HepG2 (cell line): ENCODE data around the gene BLVRB. TPM values are rescaled to one million over a fixed set of nuclear protein-coding genes. Genes with fewer than 3 reads are reported as not detected.
A peak's percentile ranks its signal among the peaks of the same experiment; 100 is the strongest.

ENCODE experiments used
- ARID3A ChIP-seq: IDR thresholded peaks from 2 replicates; pipeline ENCODE4 v1.6.1; 2012; ENCODE audit warnings: low read depth, low read length, improper control_type of control experiment
- CREM ChIP-seq, 2 experiments: sonication (generic) in 1 of 2; formaldehyde crosslinking in 1 of 2; IDR thresholded peaks; 2 replicates each; pipeline versions ENCODE4 v1.4.0 to v1.6.1; 2016 to 2020; ENCODE audit warnings: antibody characterized with exemption in 1 of 2, mild to moderate bottlenecking in 1 of 2, missing genetic modification reagents in 1 of 2
- GATAD1 ChIP-seq: IDR thresholded peaks from 2 replicates; pipeline ENCODE4 v1.6.1; 2016; ENCODE audit warnings: missing genetic modification reagents, missing compliant biosample characterization
- HNRNPUL1 ChIP-seq: fragments of 200-400 bp; formaldehyde crosslinking; IDR thresholded peaks from 2 replicates; pipeline ENCODE4 v1.6.1; 2017; ENCODE audit warnings: low read depth, mild to moderate bottlenecking, low read length, moderate library complexity
- KDM5B ChIP-seq: sonication (generic); formaldehyde crosslinking; IDR thresholded peaks from 2 replicates; pipeline ENCODE4 v1.4.0; 2020; ENCODE audit warnings: missing genetic modification reagents, mild to moderate bottlenecking, borderline replicate concordance
- KLF13 ChIP-seq: sonication (generic); formaldehyde crosslinking; IDR thresholded peaks from 2 replicates; pipeline ENCODE4 v1.4.0; 2020; ENCODE audit warnings: mild to moderate bottlenecking, missing genetic modification reagents
- MLLT10 ChIP-seq: sonication (generic); formaldehyde crosslinking; IDR thresholded peaks from 2 replicates; pipeline ENCODE4 v1.4.0; 2020; ENCODE audit warnings: missing genetic modification reagents
- MTF1 ChIP-seq: sonication (generic); formaldehyde crosslinking; IDR thresholded peaks from 2 replicates; pipeline ENCODE4 v1.5.0; 2020; ENCODE audit warnings: missing genetic modification reagents
- MYNN ChIP-seq: sonication (generic); formaldehyde crosslinking; IDR thresholded peaks from 2 replicates; pipeline ENCODE4 v1.4.0; 2020; ENCODE audit warnings: mild to moderate bottlenecking, low read depth, missing genetic modification reagents
- RBAK ChIP-seq: sonication (generic); formaldehyde crosslinking; IDR thresholded peaks from 2 replicates; pipeline ENCODE4 v1.5.1; 2020; ENCODE audit warnings: mild to moderate bottlenecking, missing genetic modification reagents
- SCMH1 ChIP-seq: sonication (generic); formaldehyde crosslinking; IDR thresholded peaks from 2 replicates; pipeline ENCODE4 v1.9.0; 2021; ENCODE audit warnings: missing genetic modification reagents, mild to moderate bottlenecking, borderline replicate concordance
- SIN3B ChIP-seq: fragments of 150-350 bp; IDR thresholded peaks from 2 replicates; pipeline ENCODE4 v1.6.1; 2014; ENCODE audit warnings: low read length
- SMAD3 ChIP-seq: sonication (generic); formaldehyde crosslinking; IDR thresholded peaks from 2 replicates; pipeline ENCODE4 v1.4.0; 2020; ENCODE audit warnings: missing genetic modification reagents
- SP1 ChIP-seq, 2 experiments: fragments of 450-650 bp in 1 of 2; sonication (generic) in 1 of 2; formaldehyde crosslinking in 1 of 2; IDR thresholded peaks; 2 replicates each; pipeline versions ENCODE4 v1.4.0 to v1.6.1; 2016 to 2020; ENCODE audit warnings: missing genetic modification reagents in 1 of 2
- SP5 ChIP-seq: IDR thresholded peaks from 2 replicates; pipeline ENCODE4 v1.6.1; 2016; ENCODE audit warnings: low read depth, borderline replicate concordance
- SPEN ChIP-seq: sonication (generic); formaldehyde crosslinking; IDR thresholded peaks from 2 replicates; pipeline ENCODE4 v1.5.1; 2020; ENCODE audit warnings: low read depth, mild to moderate bottlenecking, missing genetic modification reagents
- TAF15 ChIP-seq: fragments of 200-400 bp; formaldehyde crosslinking; IDR thresholded peaks from one replicate; pipeline ENCODE4 v1.6.1; 2018; ENCODE audit warnings: mild to moderate bottlenecking, low read depth, low read length; ENCODE audit not compliant: poor library complexity, severe bottlenecking
- TGIF2 ChIP-seq: IDR thresholded peaks from 2 replicates; pipeline ENCODE4 v1.6.1; 2016; ENCODE audit warnings: control low read depth, missing compliant biosample characterization
- WIZ ChIP-seq: sonication (generic); formaldehyde crosslinking; IDR thresholded peaks from 2 replicates; pipeline ENCODE4 v1.5.1; 2020; ENCODE audit warnings: mild to moderate bottlenecking, missing genetic modification reagents
- ZFP82 ChIP-seq: sonication (generic); formaldehyde crosslinking; IDR thresholded peaks from 2 replicates; pipeline ENCODE4 v1.5.1; 2020; ENCODE audit warnings: mild to moderate bottlenecking, missing genetic modification reagents, borderline replicate concordance
- ZNF18 ChIP-seq: sonication (generic); formaldehyde crosslinking; IDR thresholded peaks from 2 replicates; pipeline ENCODE4 v1.8.0; 2022; ENCODE audit warnings: mild to moderate bottlenecking, missing genetic modification reagents; ENCODE audit not compliant: insufficient replicate concordance
- ZNF232 ChIP-seq: sonication (generic); formaldehyde crosslinking; IDR thresholded peaks from 2 replicates; pipeline ENCODE4 v1.4.0; 2020; ENCODE audit warnings: missing genetic modification reagents, borderline replicate concordance
- ZNF251 ChIP-seq: sonication (generic); formaldehyde crosslinking; IDR thresholded peaks from 2 replicates; pipeline ENCODE4 v1.9.0; 2021; ENCODE audit warnings: mild to moderate bottlenecking, missing genetic modification reagents
- ZNF282 ChIP-seq: fragments of 450-650 bp; IDR thresholded peaks from 2 replicates; pipeline ENCODE4 v1.6.1; 2018; ENCODE audit not compliant: partially characterized antibody
- ZNF580 ChIP-seq: IDR thresholded peaks from 2 replicates; pipeline ENCODE4 v1.6.1; 2016; ENCODE audit warnings: low read depth, borderline replicate concordance
- ZNF670 ChIP-seq: sonication (generic); formaldehyde crosslinking; IDR thresholded peaks from 2 replicates; pipeline ENCODE4 v1.8.0; 2022; ENCODE audit warnings: mild to moderate bottlenecking, missing genetic modification reagents, borderline replicate concordance
- ZNF713 ChIP-seq: sonication (generic); formaldehyde crosslinking; IDR thresholded peaks from 2 replicates; pipeline ENCODE4 v1.4.0; 2020; ENCODE audit warnings: mild to moderate bottlenecking, missing genetic modification reagents
- ZNF724P ChIP-seq: sonication (generic); formaldehyde crosslinking; IDR thresholded peaks from 2 replicates; pipeline ENCODE4 v1.8.0; 2022; ENCODE audit warnings: missing genetic modification reagents, borderline replicate concordance
- ZNF83 ChIP-seq: sonication (generic); formaldehyde crosslinking; IDR thresholded peaks from 2 replicates; pipeline ENCODE4 v1.4.0; 2020; ENCODE audit warnings: missing genetic modification reagents, mild to moderate bottlenecking, borderline replicate concordance
- ZNF879 ChIP-seq: sonication (generic); formaldehyde crosslinking; IDR thresholded peaks from 2 replicates; pipeline ENCODE4 v1.8.1; 2023; ENCODE audit warnings: missing genetic modification reagents
- polyA plus RNA-seq, 8 experiments: library from polyadenylated mRNA; depleted of rRNA in 3 of 8; stranded (reverse) in 7 of 8; unstranded in 1 of 8; fragments of >200 nt; fragmentation: Illumina TruSeq in 4 of 8; extraction: Trizol in 4 of 8; gene quantifications; 2 replicates each; pipeline versions ENCODE4 v1.2.1 to v1.2.3, GENCODE V29; 2011 to 2016; ENCODE audit warnings: low read depth in 4 of 8, missing spikeins in 1 of 8, mixed read lengths in 1 of 8; ENCODE audit not compliant: insufficient read depth in 1 of 8
- total RNA-seq, 5 experiments: library from RNA; depleted of rRNA; stranded (reverse); fragments of >200 nt; fragmentation: Illumina TruSeq; extraction: Trizol; gene quantifications; 2 replicates each; pipeline ENCODE4 v1.2.3, GENCODE V29; 2016; ENCODE audit warnings: low read depth in 1 of 5

Gene BLVRB
- total and polyA plus RNA-seq, 2 of the 13 experiments (the other 11 are each of a cell fraction or from before 2014, with no cell fraction given) = 25.9 to 51.4 TPM

- TF ChIP-seq SPEN (no peak), ZNF18 (CRISPR knock-in tag) (no peak), SP5 (CRISPR knock-in tag) (no peak; the same call in 1 of the 2 replicates), GATAD1 (CRISPR knock-in tag) (no peak), ZNF724P (CRISPR knock-in tag) (no peak), ZNF713 (CRISPR knock-in tag) (no peak), SMAD3 (CRISPR knock-in tag) (no peak), KDM5B (peak; percentile 60; the same call in 1 of the 2 replicates), CREM (IDR thresholded peaks at IDR 0.05) (peak; percentile 28; the same call in 1 of the 2 replicates), CREM (CRISPR knock-in tag; IDR thresholded peaks at IDR 0.05) (no peak), MYNN (CRISPR knock-in tag) (no peak), ZNF232 (CRISPR knock-in tag) (no peak), SIN3B (no peak), MTF1 (CRISPR knock-in tag) (peak; percentile 88), TAF15 (no peak), WIZ (no peak), SCMH1 (CRISPR knock-in tag) (no peak), RBAK (CRISPR knock-in tag) (no peak), ZNF282 (no peak), TGIF2 (no peak), ZNF251 (CRISPR knock-in tag) (no peak), ZNF879 (CRISPR knock-in tag) (no peak), ZNF670 (CRISPR knock-in tag) (no peak; the same call in 1 of the 2 replicates), ARID3A (no peak), MLLT10 (CRISPR knock-in tag) (no peak), SP1 (IDR thresholded peaks at IDR 0.05) (no peak), SP1 (CRISPR knock-in tag; IDR thresholded peaks at IDR 0.05) (no peak), ZFP82 (CRISPR knock-in tag) (no peak), ZNF580 (CRISPR knock-in tag) (no peak), HNRNPUL1 (no peak), KLF13 (CRISPR knock-in tag) (no peak), ZNF83 (CRISPR knock-in tag) (no peak)
These were observed 3.8 kb downstream of the BLVRB start (continued) for GRCh38 chr19:40461669-40462221.
